GM23338 (cell line): Measurements from ENCODE around the gene MFRP. TPM values are rescaled to one million over a fixed set of nuclear protein-coding genes. Genes with fewer than 3 reads are reported as not detected.

Experiments
- ATAC-seq: fragments of 200-7000 bp; cut with Tn5 transposase; 3 replicates; pipeline ENCODE4 v1.9.1; 2020
- DNase-seq: peaks from one replicate; pipeline ENCODE4 v3.0.0-alpha.2; 2015; ENCODE audit warnings: low spot score
- H2AFZ ChIP-seq: fragments of 200-600 bp; sonication (generic); 2 replicates; pipeline ENCODE4 v1.8.0; 2016; ENCODE audit warnings: antibody characterized with exemption, mild to moderate bottlenecking, moderate library complexity
- H3F3A ChIP-seq: fragments of 200-600 bp; sonication (generic); replicated peaks from 2 replicates; pipeline ENCODE4 v1.8.0; 2017; ENCODE audit warnings: antibody characterized with exemption, mixed run types, low read depth
- H3K27ac ChIP-seq: fragments of 200-600 bp; sonication (generic); 2 replicates; pipeline ENCODE4 v1.6.1; 2016; ENCODE audit warnings: low read depth
- H3K27me3 ChIP-seq: fragments of 200-600 bp; sonication (generic); 2 replicates; pipeline ENCODE4 v1.8.0; 2016; ENCODE audit warnings: mild to moderate bottlenecking, mixed run types, moderate library complexity; ENCODE audit not compliant: insufficient read depth
- H3K36me3 ChIP-seq: fragments of 200-600 bp; sonication (generic); 2 replicates; pipeline ENCODE4 v1.8.0; 2016; ENCODE audit warnings: mild to moderate bottlenecking; ENCODE audit not compliant: insufficient read depth
- H3K4me1 ChIP-seq: fragments of 200-600 bp; sonication (generic); 2 replicates; pipeline ENCODE4 v1.8.0; 2016; ENCODE audit warnings: mild to moderate bottlenecking, moderate library complexity; ENCODE audit not compliant: insufficient read depth
- H3K4me2 ChIP-seq: fragments of 200-600 bp; sonication (generic); 2 replicates; pipeline ENCODE4 v1.7.1; 2017; ENCODE audit warnings: mixed run types
- H3K4me3 ChIP-seq: fragments of 200-600 bp; sonication (generic); 2 replicates; pipeline ENCODE4 v1.6.1; 2016; ENCODE audit warnings: mixed run types
- H3K79me2 ChIP-seq: fragments of 200-600 bp; sonication (generic); replicated peaks from 2 replicates; pipeline ENCODE4 v1.8.0; 2017; ENCODE audit warnings: mild to moderate bottlenecking; ENCODE audit not compliant: insufficient read depth
- H3K9me2 ChIP-seq: fragments of 200-600 bp; sonication (generic); 2 replicates; pipeline ENCODE4 v1.8.0; 2017; ENCODE audit not compliant: insufficient read depth
- H4K20me1 ChIP-seq: fragments of 200-600 bp; sonication (generic); replicated peaks from 2 replicates; pipeline ENCODE4 v1.8.0; 2017; ENCODE audit warnings: mild to moderate bottlenecking; ENCODE audit not compliant: insufficient read depth
- H3K27ac Mint-ChIP-seq: 2 replicates; pipeline ENCODE4 v1.8.0; 2020; ENCODE audit warnings: inconsistent platforms, mild to moderate bottlenecking, moderate library complexity, mixed read lengths
- H3K27me3 Mint-ChIP-seq: 3 replicates; pipeline ENCODE4 v1.8.0; 2022; ENCODE audit warnings: low read depth, mild to moderate bottlenecking, moderate library complexity, mixed read lengths, inconsistent platforms; ENCODE audit not compliant: insufficient read depth, poor library complexity
- H3K36me3 Mint-ChIP-seq: 3 replicates; pipeline ENCODE4 v1.8.0; 2021; ENCODE audit warnings: low read depth, mild to moderate bottlenecking, inconsistent platforms, moderate library complexity, mixed read lengths
- H3K4me1 Mint-ChIP-seq: 3 replicates; pipeline ENCODE4 v1.8.0; 2020; ENCODE audit warnings: mild to moderate bottlenecking, inconsistent platforms, mixed read lengths
- H3K4me3 Mint-ChIP-seq: 3 replicates; pipeline ENCODE4 v1.8.0; 2021; ENCODE audit warnings: moderate library complexity, mild to moderate bottlenecking, inconsistent platforms, mixed read lengths
- H3K9me3 Mint-ChIP-seq: 3 replicates; pipeline ENCODE4 v1.8.0; 2020; ENCODE audit warnings: moderate library complexity, mild to moderate bottlenecking, inconsistent platforms, mixed read lengths
- CREB1 ChIP-seq: fragments of 250-450 bp; sonication (Bioruptor Pico); IDR thresholded peaks from 2 replicates; pipeline ENCODE4 v1.5.0; 2020; ENCODE audit warnings: low read depth, mild to moderate bottlenecking, moderate library complexity
- ETS1 ChIP-seq: IDR thresholded peaks from 2 replicates; pipeline ENCODE4 v1.6.1; 2016; ENCODE audit warnings: antibody characterized with exemption
- EZH2 ChIP-seq: fragments of 200-600 bp; sonication (generic); IDR thresholded peaks from one replicate; pipeline ENCODE4 v1.8.0; 2017; ENCODE audit warnings: antibody characterized with exemption, mild to moderate bottlenecking, low read depth; ENCODE audit not compliant: unreplicated experiment
- EZH2phosphoT487 ChIP-seq: fragments of 200-600 bp; sonication (generic); IDR thresholded peaks from one replicate; pipeline ENCODE4 v1.8.1; 2018; ENCODE audit warnings: antibody characterized with exemption; ENCODE audit not compliant: unreplicated experiment
- JUNB ChIP-seq: IDR thresholded peaks from one replicate; pipeline ENCODE4 v1.6.1; 2016; ENCODE audit warnings: antibody characterized with exemption; ENCODE audit not compliant: unreplicated experiment
- NANOG ChIP-seq: IDR thresholded peaks from 2 replicates; pipeline ENCODE4 v1.6.1; 2016; ENCODE audit warnings: antibody characterized with exemption, borderline replicate concordance
- POLR2AphosphoS5 ChIP-seq: IDR thresholded peaks from 2 replicates; pipeline ENCODE4 v1.6.1; 2016; ENCODE audit warnings: antibody characterized with exemption, low read depth
- REST ChIP-seq: IDR thresholded peaks from one replicate; pipeline ENCODE4 v1.6.1; 2018; ENCODE audit warnings: antibody characterized with exemption; ENCODE audit not compliant: unreplicated experiment
- STAT1 ChIP-seq: IDR thresholded peaks from one replicate; pipeline ENCODE4 v1.6.1; 2016; ENCODE audit warnings: antibody characterized with exemption; ENCODE audit not compliant: unreplicated experiment
- ZNF114 ChIP-seq: fragments of 250-450 bp; sonication (Bioruptor Pico); IDR thresholded peaks from 2 replicates; pipeline ENCODE4 v1.5.0; 2020; ENCODE audit warnings: mild to moderate bottlenecking, moderate library complexity
- ZNF331 ChIP-seq: fragments of 250-450 bp; sonication (Bioruptor Pico); IDR thresholded peaks from 2 replicates; pipeline ENCODE4 v1.5.0; 2020; ENCODE audit warnings: low read depth, mild to moderate bottlenecking, moderate library complexity
- ZNF462 ChIP-seq: fragments of 250-450 bp; sonication (Bioruptor Pico); IDR thresholded peaks from 2 replicates; pipeline ENCODE4 v1.5.0; 2020; ENCODE audit warnings: mild to moderate bottlenecking, moderate library complexity
- polyA plus RNA-seq: library from polyadenylated mRNA; unstranded; fragments of >200 nt; fragmentation: Nextera tagmentation; extraction: Ambion mirVana; gene quantifications from 2 replicates; pipeline ENCODE4 v1.2.1, GENCODE V29; 2016
- total RNA-seq: library from RNA; depleted of rRNA; stranded (reverse); fragments of >200 nt; shearing (Covaris generic); gene quantifications from 2 replicates; pipeline ENCODE4 v1.2.3, GENCODE V29; 2014
- TF ChIP-seq, protein P1 (sequence below), 2 experiments: fragments of 200-600 bp in 1 of 2; sonication (generic) in 1 of 2; conservative IDR thresholded peaks; 2 replicates each; pipeline versions ENCODE4 v1.5.1 to v1.6.1; 2016 to 2017; ENCODE audit warnings: antibody characterized with exemption in 2 of 2, low read depth in 2 of 2, mild to moderate bottlenecking in 2 of 2, moderate library complexity in 1 of 2

Gene MFRP
- total and polyA plus RNA-seq, 2 experiments from 2014 or later: 0.03 TPM; not detected in 1

DNA sequence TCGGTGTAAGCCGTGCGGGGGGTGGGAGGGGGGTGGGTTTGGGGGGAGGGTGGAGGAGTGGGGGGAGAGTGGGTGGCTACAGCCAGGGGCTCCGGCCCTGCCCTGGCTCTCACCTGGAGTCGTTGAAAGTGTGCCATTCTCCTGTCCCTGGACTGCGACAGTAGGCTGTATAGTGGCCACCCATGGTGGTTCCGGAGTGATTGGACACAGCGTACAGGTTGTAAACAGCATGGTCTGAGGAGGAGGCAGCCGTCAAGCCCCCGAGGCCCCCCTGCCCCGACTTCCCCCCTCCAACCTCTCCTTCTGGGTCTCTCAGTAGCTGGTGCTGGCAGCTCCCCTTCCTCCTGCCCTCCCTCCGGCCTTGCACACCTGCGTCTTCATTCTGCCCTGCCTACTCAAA, 10.6 kb upstream of the MFRP start:
- peak overlapping the region; percentile 96; the same call in 1 of the 2 replicates for H3K4me3 ChIP-seq
- no peak overlapping the region for H3K27ac ChIP-seq
- no peak overlapping the region for H2AFZ ChIP-seq
- peak overlapping the region; percentile 55 for H3K4me3 Mint-ChIP-seq
- no peak overlapping the region for H3K4me2 ChIP-seq
- no peaks in the 10 kb centered on the region for H3K79me2 ChIP-seq
- peaks cover 3% of the 10 kb centered on the region; the same call in 1 of the 2 replicates for H3F3A ChIP-seq
- peaks cover 4% of the 10 kb centered on the region; the same call in 1 of the 2 replicates for H4K20me1 ChIP-seq
- no peak overlapping the region for H3K27ac Mint-ChIP-seq
- H3K36me3 ChIP-seq: no peaks in the 10 kb centered on the region
- no peaks in the 10 kb centered on the region for H3K9me2 ChIP-seq
- H3K4me1 ChIP-seq: peaks cover 31% of the 10 kb centered on the region
- ATAC-seq (peak; percentile 4), DNase-seq (no peak)
- H3K27me3 ChIP-seq: peaks cover 30% of the 10 kb centered on the region
- H3K36me3 Mint-ChIP-seq: peaks cover 19% of the 10 kb centered on the region
- TF ChIP-seq JUNB (no peak), ZNF462 (CRISPR knock-in tag) (no peak), CREB1 (CRISPR knock-in tag) (no peak), EZH2 (no peak), ETS1 (no peak), ZNF114 (CRISPR knock-in tag) (no peak), ZNF331 (CRISPR knock-in tag) (no peak), REST (no peak), NANOG (no peak), STAT1 (no peak), POLR2AphosphoS5 (no peak), EZH2phosphoT487 (no peak)
- TF ChIP-seq, protein P1, sequence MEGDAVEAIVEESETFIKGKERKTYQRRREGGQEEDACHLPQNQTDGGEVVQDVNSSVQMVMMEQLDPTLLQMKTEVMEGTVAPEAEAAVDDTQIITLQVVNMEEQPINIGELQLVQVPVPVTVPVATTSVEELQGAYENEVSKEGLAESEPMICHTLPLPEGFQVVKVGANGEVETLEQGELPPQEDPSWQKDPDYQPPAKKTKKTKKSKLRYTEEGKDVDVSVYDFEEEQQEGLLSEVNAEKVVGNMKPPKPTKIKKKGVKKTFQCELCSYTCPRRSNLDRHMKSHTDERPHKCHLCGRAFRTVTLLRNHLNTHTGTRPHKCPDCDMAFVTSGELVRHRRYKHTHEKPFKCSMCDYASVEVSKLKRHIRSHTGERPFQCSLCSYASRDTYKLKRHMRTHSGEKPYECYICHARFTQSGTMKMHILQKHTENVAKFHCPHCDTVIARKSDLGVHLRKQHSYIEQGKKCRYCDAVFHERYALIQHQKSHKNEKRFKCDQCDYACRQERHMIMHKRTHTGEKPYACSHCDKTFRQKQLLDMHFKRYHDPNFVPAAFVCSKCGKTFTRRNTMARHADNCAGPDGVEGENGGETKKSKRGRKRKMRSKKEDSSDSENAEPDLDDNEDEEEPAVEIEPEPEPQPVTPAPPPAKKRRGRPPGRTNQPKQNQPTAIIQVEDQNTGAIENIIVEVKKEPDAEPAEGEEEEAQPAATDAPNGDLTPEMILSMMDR (conservative IDR thresholded peaks at IDR 0.05; ENCODE audit: low read depth in 2 of 2): no peak
- peaks cover 12% of the 10 kb centered on the region for H3K27me3 Mint-ChIP-seq
- H3K4me1 Mint-ChIP-seq: peaks cover 38% of the 10 kb centered on the region
- H3K9me3 Mint-ChIP-seq: no peaks in the 10 kb centered on the region; the same call in 2 of the 3 replicates
